ENCODE results near the gene RPL18. TPM values are rescaled to one million over a fixed set of nuclear protein-coding genes. Genes with fewer than 3 reads are reported as not detected.

Gene RPL18
- total RNA-seq, 1 donor from 2014 or later: 997 TPM

GRCh38 chr19:48631225-48631624, 12.2 kb upstream of the RPL18 start:
- DNase-seq: no peak
- intact Hi-C loops (cut with DNase I): no loop called here
- ATAC-seq: no peak
- peak overlapping the region; percentile 77 for H3K27ac ChIP-seq
- H3K9me3 ChIP-seq: no peaks in the 10 kb centered on the region
- no peaks in the 10 kb centered on the region for H3K27me3 ChIP-seq (ENCODE audit: low read depth)
- H3K36me3 ChIP-seq: peaks cover 49% of the 10 kb centered on the region
- H3K4me3 ChIP-seq: no peak overlapping the region
- no peak for TF ChIP-seq CTCF (IDR thresholded peaks at IDR 0.05)
- H3K4me1 ChIP-seq: peaks cover 68% of the 10 kb centered on the region

GRCh38 chr19:48630296-48631063, 11.5 kb upstream of the RPL18 start:
- peak; percentile 17 for TF ChIP-seq CTCF (IDR thresholded peaks at IDR 0.05)
- Histone ChIP-seq H3K9me3 (no peaks in the 10 kb centered on the region), H3K27me3 (ENCODE audit: low read depth) (no peaks in the 10 kb centered on the region), H3K4me1 (peaks cover 62% of the 10 kb centered on the region), H3K36me3 (peaks cover 54% of the 10 kb centered on the region), H3K4me3 (peak overlapping the region; percentile 14), H3K27ac (peak overlapping the region; percentile 77)
- DNase-seq (peak; percentile 75), ATAC-seq (no peak)
- intact Hi-C loops (cut with DNase I): no loop called here

GRCh38 chr19:48629599-48630295, 10.8 kb upstream of the RPL18 start:
- Histone ChIP-seq H3K27ac (peak overlapping the region; percentile 77), H3K9me3 (no peaks in the 10 kb centered on the region), H3K36me3 (peaks cover 54% of the 10 kb centered on the region), H3K4me3 (no peak overlapping the region), H3K4me1 (peaks cover 62% of the 10 kb centered on the region), H3K27me3 (ENCODE audit: low read depth) (no peaks in the 10 kb centered on the region)
- no peak for TF ChIP-seq CTCF (IDR thresholded peaks at IDR 0.05)
- no peak for ATAC-seq
- intact Hi-C loops (cut with DNase I): no loop called here
- DNase-seq: no peak

GRCh38 chr19:48629297-48629598, 10.3 kb upstream of the RPL18 start:
- TF ChIP-seq CTCF (IDR thresholded peaks at IDR 0.05): no peak
- Histone ChIP-seq H3K36me3 (peaks cover 54% of the 10 kb centered on the region), H3K27me3 (ENCODE audit: low read depth) (no peaks in the 10 kb centered on the region), H3K4me1 (peaks cover 63% of the 10 kb centered on the region), H3K9me3 (no peaks in the 10 kb centered on the region), H3K27ac (peak overlapping the region; percentile 77), H3K4me3 (no peak overlapping the region)
- intact Hi-C loops (cut with DNase I): no loop called here
- ATAC-seq (no peak), DNase-seq (no peak)

- H3K4me1 ChIP-seq: peaks cover 61% of the 10 kb centered on the region
- no peaks in the 10 kb centered on the region for H3K9me3 ChIP-seq
- ATAC-seq: no peak
- no peaks in the 10 kb centered on the region for H3K27me3 ChIP-seq (ENCODE audit: low read depth)
- intact Hi-C loops (cut with DNase I): no loop called here
- DNase-seq: no peak
- H3K36me3 ChIP-seq: peaks cover 53% of the 10 kb centered on the region
- H3K4me3 ChIP-seq: no peak overlapping the region
- TF ChIP-seq CTCF (IDR thresholded peaks at IDR 0.05): no peak
- no peak overlapping the region for H3K27ac ChIP-seq
Observed at GRCh38 chr19:48628486-48629296, 9.7 kb upstream of the RPL18 start.

Data from lower lobe of right lung (tissue), 2 donors.